Suprapubic skin (tissue), 3 donors: Measurements from ENCODE around the gene NAP1L1.

ENCODE experiments used
- CTCF ChIP-seq, 2 donors: fragments of 200-600 bp in 1 of 2; fragments of 450-650 bp in 1 of 2; sonication (generic) in 1 of 2; IDR thresholded peaks; one replicate each; pipeline ENCODE4 v1.5.1; 2016 to 2019; ENCODE audit warnings: antibody characterized with exemption in 2 of 2, mild to moderate bottlenecking in 1 of 2, moderate library complexity in 1 of 2
- POLR2A ChIP-seq, 2 donors: fragments of 450-650 bp; IDR thresholded peaks; one replicate each; pipeline ENCODE4 v1.6.1; 2017; ENCODE audit warnings: antibody characterized with exemption in 2 of 2, mild to moderate bottlenecking in 2 of 2, moderate library complexity in 2 of 2

GRCh38 chr12:76032043-76032981 is 52.2 kb downstream of the NAP1L1 start:
- TF ChIP-seq CTCF (IDR thresholded peaks at IDR 0.05) (no peak), POLR2A (IDR thresholded peaks at IDR 0.05) (no peak)
